ENCODE results near the gene CELF2.

CELF2 gene

DNA sequence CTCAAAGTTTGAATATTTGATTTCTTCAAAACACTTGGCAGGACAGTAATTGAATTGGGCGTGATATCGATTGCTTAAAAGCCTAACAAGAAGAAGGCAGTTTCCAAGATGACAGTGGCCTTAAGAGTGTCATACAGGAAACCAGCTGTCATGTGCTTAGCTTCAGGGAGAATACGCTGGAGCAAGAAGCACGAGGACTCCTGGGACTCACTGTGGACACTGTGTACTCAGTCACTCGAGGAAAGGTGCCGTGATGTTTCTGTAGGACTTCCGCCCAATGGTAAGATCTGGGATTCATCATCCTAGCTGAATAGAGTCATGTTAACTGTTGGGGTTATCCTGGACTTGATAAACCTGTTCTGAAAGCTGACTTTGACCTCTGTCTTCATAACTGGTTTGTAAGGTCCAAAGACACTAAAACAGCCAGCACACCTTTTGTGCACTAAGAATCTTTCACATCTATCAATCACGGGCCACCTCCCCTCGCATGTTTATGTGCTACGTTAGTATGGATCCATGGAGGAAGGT is 113.5 kb downstream of the CELF2 start:
- TF ChIP-seq, protein P1, sequence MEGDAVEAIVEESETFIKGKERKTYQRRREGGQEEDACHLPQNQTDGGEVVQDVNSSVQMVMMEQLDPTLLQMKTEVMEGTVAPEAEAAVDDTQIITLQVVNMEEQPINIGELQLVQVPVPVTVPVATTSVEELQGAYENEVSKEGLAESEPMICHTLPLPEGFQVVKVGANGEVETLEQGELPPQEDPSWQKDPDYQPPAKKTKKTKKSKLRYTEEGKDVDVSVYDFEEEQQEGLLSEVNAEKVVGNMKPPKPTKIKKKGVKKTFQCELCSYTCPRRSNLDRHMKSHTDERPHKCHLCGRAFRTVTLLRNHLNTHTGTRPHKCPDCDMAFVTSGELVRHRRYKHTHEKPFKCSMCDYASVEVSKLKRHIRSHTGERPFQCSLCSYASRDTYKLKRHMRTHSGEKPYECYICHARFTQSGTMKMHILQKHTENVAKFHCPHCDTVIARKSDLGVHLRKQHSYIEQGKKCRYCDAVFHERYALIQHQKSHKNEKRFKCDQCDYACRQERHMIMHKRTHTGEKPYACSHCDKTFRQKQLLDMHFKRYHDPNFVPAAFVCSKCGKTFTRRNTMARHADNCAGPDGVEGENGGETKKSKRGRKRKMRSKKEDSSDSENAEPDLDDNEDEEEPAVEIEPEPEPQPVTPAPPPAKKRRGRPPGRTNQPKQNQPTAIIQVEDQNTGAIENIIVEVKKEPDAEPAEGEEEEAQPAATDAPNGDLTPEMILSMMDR (IDR thresholded peaks at IDR 0.05; ENCODE audit: low read depth, low read length) = no peak
- H3K4me1 ChIP-seq = no peaks in the 10 kb centered on the region
- H3K4me3 ChIP-seq (ENCODE audit: low read depth, low read length) = no peak overlapping the region
- no peaks in the 10 kb centered on the region for H3K9me3 ChIP-seq
- DNase-seq = no peak
- H3K27me3 ChIP-seq = no peaks in the 10 kb centered on the region
- no peaks in the 10 kb centered on the region for H3K36me3 ChIP-seq

DNA sequence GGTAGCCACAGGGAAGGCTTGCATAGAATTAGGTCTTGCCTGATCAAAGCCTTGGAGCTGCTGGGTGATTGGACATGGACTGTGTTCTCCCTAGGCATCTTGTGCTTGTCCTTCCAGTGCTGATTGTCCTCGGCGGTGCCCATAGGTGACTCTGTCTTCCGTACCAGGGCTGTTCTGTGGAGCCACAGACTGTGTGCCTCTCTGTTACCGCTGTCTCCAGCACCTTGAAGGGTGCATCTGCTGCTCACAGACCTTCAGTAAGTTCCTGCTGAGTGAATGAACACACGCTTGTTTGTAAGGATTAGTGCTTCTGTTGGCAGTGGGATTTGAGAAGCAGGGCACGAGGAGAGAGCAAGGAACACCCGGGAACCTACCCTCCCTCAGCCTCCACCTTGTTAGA is 116.7 kb downstream of the CELF2 start:
- TF ChIP-seq, protein P1 (IDR thresholded peaks at IDR 0.05; ENCODE audit: low read depth, low read length) = no peak
- no peak for DNase-seq
- H3K27me3 ChIP-seq = no peaks in the 10 kb centered on the region

DNA sequence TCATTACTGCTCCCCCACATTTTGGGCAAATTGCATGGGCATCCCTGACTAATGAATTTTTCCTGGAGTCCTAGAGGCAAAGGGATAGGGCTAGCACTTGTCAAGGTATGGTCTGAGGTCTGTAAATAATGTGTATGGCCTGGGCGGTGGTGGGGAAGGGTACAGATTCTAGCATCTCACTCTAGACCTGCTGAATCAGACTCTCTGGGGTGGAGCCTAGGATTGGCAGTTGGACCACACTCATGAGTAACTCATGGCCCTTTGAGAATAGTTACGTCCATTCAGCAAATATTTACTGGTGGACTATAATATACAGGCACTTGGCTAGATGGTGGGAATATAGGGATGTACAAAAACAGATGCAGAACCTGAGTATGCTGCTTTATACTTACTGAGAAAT is 118.0 kb downstream of the CELF2 start:
- Histone ChIP-seq H3K4me3 (ENCODE audit: low read depth, low read length) (no peak overlapping the region), H3K9me3 (no peaks in the 10 kb centered on the region), H3K4me1 (no peaks in the 10 kb centered on the region), H3K36me3 (no peaks in the 10 kb centered on the region), H3K27me3 (no peaks in the 10 kb centered on the region)
- DNase-seq = no peak
- TF ChIP-seq, protein P1 (IDR thresholded peaks at IDR 0.05; ENCODE audit: low read depth, low read length) = no peak

More for the DNA sequence above, 116.7 kb downstream of the CELF2 start:
- H3K9me3 ChIP-seq = no peaks in the 10 kb centered on the region
- H3K4me3 ChIP-seq (ENCODE audit: low read depth, low read length) = no peak overlapping the region
- H3K4me1 ChIP-seq = no peaks in the 10 kb centered on the region
- H3K36me3 ChIP-seq = no peaks in the 10 kb centered on the region

DNA sequence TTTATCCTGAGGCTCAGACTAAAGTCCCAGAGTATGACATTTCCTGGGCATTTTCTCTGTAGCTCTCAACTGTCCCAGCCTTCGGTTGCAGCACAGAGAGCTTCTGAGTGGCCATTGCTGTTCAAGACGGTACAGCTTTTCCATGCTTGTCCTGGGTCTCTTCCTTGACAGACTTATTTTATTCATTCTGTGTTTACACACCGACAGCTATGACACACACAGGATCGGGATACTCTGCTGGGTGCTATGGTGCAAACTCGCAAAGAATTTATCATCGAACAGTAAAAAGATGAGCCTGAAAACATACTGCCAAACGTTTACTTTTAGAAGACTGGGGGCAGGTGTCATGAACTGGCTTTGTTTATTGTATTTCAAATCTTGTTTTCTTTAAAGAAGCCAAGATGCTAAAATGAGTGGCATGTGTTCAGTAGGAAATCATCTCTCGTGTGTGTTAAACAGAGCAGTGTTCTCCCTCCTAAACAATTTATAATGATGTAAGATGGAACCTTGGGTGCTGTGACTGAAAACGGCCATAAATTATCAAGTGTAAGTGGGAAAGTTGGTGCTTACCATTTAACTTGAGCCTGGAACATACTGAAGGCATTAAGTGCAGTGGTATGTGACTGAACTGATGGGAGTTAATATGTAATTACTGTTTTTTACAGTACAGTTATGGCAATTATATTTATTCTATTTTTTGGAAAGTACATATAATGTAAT is 120.8 kb downstream of the CELF2 start:
- Histone ChIP-seq H3K36me3 (no peaks in the 10 kb centered on the region), H3K4me3 (ENCODE audit: low read depth, low read length) (no peak overlapping the region), H3K27me3 (no peaks in the 10 kb centered on the region), H3K4me1 (no peaks in the 10 kb centered on the region), H3K9me3 (no peaks in the 10 kb centered on the region)
- DNase-seq = no peak
- TF ChIP-seq, protein P1 (IDR thresholded peaks at IDR 0.05; ENCODE audit: low read depth, low read length) = no peak

DNA sequence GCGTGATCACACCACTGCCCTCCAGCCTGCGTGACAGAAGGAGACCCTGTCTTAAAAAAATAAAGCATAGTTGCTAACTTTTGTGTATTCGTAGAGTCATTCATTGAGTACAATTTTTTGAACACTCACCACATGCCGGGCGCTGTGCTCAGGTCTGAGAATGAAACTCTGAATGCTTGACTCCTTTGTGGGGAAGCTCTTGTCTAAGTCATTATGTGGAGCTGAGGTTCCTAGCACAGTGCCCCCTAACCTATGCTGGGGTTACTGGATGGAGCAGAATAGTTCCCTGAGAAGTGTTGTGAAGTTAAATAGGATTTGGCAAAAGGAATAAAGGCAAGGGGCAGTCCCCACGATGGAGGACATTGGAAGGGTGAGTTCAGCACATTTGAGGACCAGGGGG is 123.3 kb downstream of the CELF2 start:
- Histone ChIP-seq H3K36me3 (no peaks in the 10 kb centered on the region), H3K4me1 (no peaks in the 10 kb centered on the region), H3K4me3 (ENCODE audit: low read depth, low read length) (no peak overlapping the region), H3K27me3 (no peaks in the 10 kb centered on the region), H3K9me3 (no peaks in the 10 kb centered on the region)
- no peak for DNase-seq
- TF ChIP-seq, protein P1 (IDR thresholded peaks at IDR 0.05; ENCODE audit: low read depth, low read length) = no peak

DNA sequence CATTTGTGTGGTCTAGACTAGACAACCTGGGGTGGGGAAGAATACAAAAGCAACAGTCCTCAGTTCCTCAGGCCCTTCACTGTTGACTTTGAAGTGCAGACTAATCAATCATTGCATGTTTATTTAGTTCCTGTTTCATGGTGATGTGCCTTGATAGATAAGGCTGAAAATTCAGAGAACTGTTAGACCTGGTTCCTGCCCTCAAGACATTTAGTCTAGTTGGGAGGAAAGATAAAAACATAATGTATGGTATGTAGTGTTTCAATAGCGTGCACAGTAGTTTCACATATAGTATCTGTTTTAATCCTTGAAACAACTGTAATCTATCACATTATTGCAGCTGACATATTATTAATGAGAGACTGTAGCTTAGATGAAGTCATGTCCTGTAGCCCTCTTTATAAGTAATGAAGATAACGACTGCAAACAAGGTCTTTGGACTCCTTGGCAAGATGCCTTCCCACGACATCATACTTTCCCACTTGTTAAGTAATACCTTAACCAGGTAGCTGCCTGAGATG is 124.0 kb downstream of the CELF2 start:
- Histone ChIP-seq H3K4me3 (ENCODE audit: low read depth, low read length) (no peak overlapping the region), H3K27me3 (no peaks in the 10 kb centered on the region), H3K9me3 (no peaks in the 10 kb centered on the region), H3K4me1 (no peaks in the 10 kb centered on the region), H3K36me3 (no peaks in the 10 kb centered on the region)
- TF ChIP-seq, protein P1 (IDR thresholded peaks at IDR 0.05; ENCODE audit: low read depth, low read length) = no peak
- DNase-seq = no peak

Measured in BE2C (cell line).